GM19035 (cell line): Measurements from ENCODE around the gene HIC1.

Experiments used
- ATAC-seq: cut with Tn5 transposase; IDR thresholded peaks from one replicate; pipeline ENCODE4 v1.9.1; 2021; ENCODE audit not compliant: unreplicated experiment

HIC1 gene

GRCh38 chr17:2058586-2059546 lies 4.0 kb downstream of the HIC1 start:
- no peak for ATAC-seq

GRCh38 chr17:2059547-2060384 lies 4.9 kb downstream of the HIC1 start:
- no peak for ATAC-seq

GRCh38 chr17:2060385-2060658 lies 5.4 kb downstream of the HIC1 start:
- no peak for ATAC-seq

GRCh38 chr17:2060681-2061440 lies 6.0 kb downstream of the HIC1 start:
- ATAC-seq, result no peak

GRCh38 chr17:2061441-2061958 lies 6.6 kb downstream of the HIC1 start:
- ATAC-seq, result no peak

- no peak for ATAC-seq
These were observed 7.8 kb downstream of the HIC1 start for GRCh38 chr17:2062571-2063183.

GRCh38 chr17:2063261-2064146 lies 8.6 kb downstream of the HIC1 start:
- ATAC-seq, result no peak

GRCh38 chr17:2064147-2064489 lies 9.2 kb downstream of the HIC1 start:
- no peak for ATAC-seq

- no peak for ATAC-seq
These were observed 9.6 kb downstream of the HIC1 start for GRCh38 chr17:2064520-2064971.

- no peak for ATAC-seq
These were observed 10.3 kb downstream of the HIC1 start for GRCh38 chr17:2064980-2065785.

GRCh38 chr17:2065949-2066400 lies 11.1 kb downstream of the HIC1 start:
- no peak for ATAC-seq

GRCh38 chr17:2067048-2067561 lies 12.2 kb downstream of the HIC1 start:
- no peak for ATAC-seq

GRCh38 chr17:2067608-2068024 lies 12.7 kb downstream of the HIC1 start:
- no peak for ATAC-seq

GRCh38 chr17:2068031-2068518 lies 13.2 kb downstream of the HIC1 start:
- ATAC-seq, result no peak

GRCh38 chr17:2068519-2069051 lies 13.7 kb downstream of the HIC1 start:
- no peak for ATAC-seq

- peak; percentile 79 for ATAC-seq
These were observed 15.5 kb downstream of the HIC1 start for GRCh38 chr17:2070241-2071023.

- no peak for ATAC-seq
These were observed 16.1 kb downstream of the HIC1 start for GRCh38 chr17:2071024-2071385.
